Measurements from ENCODE around the gene FBLN2. TPM values are rescaled to one million over a fixed set of nuclear protein-coding genes. Genes with fewer than 3 reads are reported as not detected.

Gene FBLN2
- polyA plus RNA-seq, 1 of the 3 experiments (the other 2 are of a cell fraction): 5.2 TPM

DNA sequence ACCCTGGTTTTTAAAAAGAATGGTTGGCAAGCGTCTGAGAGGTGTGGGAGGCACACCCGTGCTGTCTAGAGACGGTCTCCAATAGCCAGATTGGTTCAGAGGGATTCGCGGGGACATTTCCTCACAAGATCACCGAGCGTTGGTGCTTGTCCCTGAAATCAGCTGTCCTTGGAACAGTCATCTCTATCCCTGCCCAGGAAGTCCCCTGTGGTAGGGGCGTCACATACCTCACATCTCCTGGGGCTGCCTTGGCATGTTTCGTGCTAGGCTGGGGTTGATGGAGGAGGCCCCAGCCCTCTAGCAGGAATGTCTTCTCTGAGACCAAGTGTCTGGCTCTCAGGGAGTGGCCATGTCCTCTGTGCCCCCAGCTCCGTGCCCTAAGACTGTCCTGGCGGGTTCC is 6.8 kb downstream of the FBLN2 start:
- Histone ChIP-seq H3K4me1 (ENCODE audit: control insufficient read depth in 1 of 2, insufficient read depth in 2 of 2, low read depth in 1 of 2, low read length in 1 of 2) (peaks cover 0 to 22% of the 10 kb centered on the region in 2 experiments; a peak in 1 of 4 replicates), H4K20me1 (ENCODE audit: insufficient read depth) (no peaks in the 10 kb centered on the region), H3K4me2 (no peak overlapping the region), H3F3A (replicated peaks; ENCODE audit: insufficient read depth) (no peaks in the 10 kb centered on the region), H3K27me3 (ENCODE audit: insufficient read depth) (no peaks in the 10 kb centered on the region), H3K79me2 (ENCODE audit: insufficient read depth) (no peaks in the 10 kb centered on the region), H3K4me3 (ENCODE audit: low read depth in 2 of 2, low read length in 1 of 2) (no peak overlapping the region), H2AFZ (ENCODE audit: low read depth) (no peak overlapping the region), H3K27ac (ENCODE audit: low read depth in 2 of 2, low read length in 1 of 2) (no peak overlapping the region), H3K9me3 (no peaks in the 10 kb centered on the region), H3K36me3 (replicated peaks in 1 of 2; ENCODE audit: control insufficient read depth in 1 of 2, insufficient read depth in 2 of 2, low read length in 1 of 2) (no peaks in the 10 kb centered on the region), H3K9me2 (no peaks in the 10 kb centered on the region), H3K9ac (no peak overlapping the region)
- no peak for DNase-seq
- ChIA-PET CTCF (interaction anchor here (0.6 to 2.5 kb wide), 3 partner anchors 60 to 95 kb away, joined by 3 to 7 read pairs (median 4); no protein-coding TSS in a partner anchor), POLR2A (no interaction called here)
- TF ChIP-seq MEF2A (IDR thresholded peaks at IDR 0.05; ENCODE audit: borderline replicate concordance, low read depth) (no peak), EP300 (IDR thresholded peaks at IDR 0.05; ENCODE audit: borderline replicate concordance in 1 of 2, low read depth in 1 of 2, low read length in 1 of 2) (no peak), TAF1 (IDR thresholded peaks at IDR 0.05; ENCODE audit: borderline replicate concordance, low read depth, low read length) (no peak), ELF1 (IDR thresholded peaks at IDR 0.05) (no peak), CHD2 (IDR thresholded peaks at IDR 0.05; ENCODE audit: low read length, partially characterized antibody) (no peak), FOSL2 (IDR thresholded peaks at IDR 0.05; ENCODE audit: borderline replicate concordance, low read depth) (no peak), NRF1 (IDR thresholded peaks at IDR 0.05; ENCODE audit: low read depth, low read length) (no peak)
- TF ChIP-seq, protein P1, sequence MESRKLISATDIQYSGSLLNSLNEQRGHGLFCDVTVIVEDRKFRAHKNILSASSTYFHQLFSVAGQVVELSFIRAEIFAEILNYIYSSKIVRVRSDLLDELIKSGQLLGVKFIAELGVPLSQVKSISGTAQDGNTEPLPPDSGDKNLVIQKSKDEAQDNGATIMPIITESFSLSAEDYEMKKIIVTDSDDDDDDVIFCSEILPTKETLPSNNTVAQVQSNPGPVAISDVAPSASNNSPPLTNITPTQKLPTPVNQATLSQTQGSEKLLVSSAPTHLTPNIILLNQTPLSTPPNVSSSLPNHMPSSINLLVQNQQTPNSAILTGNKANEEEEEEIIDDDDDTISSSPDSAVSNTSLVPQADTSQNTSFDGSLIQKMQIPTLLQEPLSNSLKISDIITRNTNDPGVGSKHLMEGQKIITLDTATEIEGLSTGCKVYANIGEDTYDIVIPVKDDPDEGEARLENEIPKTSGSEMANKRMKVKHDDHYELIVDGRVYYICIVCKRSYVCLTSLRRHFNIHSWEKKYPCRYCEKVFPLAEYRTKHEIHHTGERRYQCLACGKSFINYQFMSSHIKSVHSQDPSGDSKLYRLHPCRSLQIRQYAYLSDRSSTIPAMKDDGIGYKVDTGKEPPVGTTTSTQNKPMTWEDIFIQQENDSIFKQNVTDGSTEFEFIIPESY (IDR thresholded peaks at IDR 0.05; ENCODE audit: borderline replicate concordance, low read depth): no peak
- TF ChIP-seq, protein P2, sequence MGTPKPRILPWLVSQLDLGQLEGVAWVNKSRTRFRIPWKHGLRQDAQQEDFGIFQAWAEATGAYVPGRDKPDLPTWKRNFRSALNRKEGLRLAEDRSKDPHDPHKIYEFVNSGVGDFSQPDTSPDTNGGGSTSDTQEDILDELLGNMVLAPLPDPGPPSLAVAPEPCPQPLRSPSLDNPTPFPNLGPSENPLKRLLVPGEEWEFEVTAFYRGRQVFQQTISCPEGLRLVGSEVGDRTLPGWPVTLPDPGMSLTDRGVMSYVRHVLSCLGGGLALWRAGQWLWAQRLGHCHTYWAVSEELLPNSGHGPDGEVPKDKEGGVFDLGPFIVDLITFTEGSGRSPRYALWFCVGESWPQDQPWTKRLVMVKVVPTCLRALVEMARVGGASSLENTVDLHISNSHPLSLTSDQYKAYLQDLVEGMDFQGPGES (IDR thresholded peaks at IDR 0.05; ENCODE audit: low read depth, low read length): no peak
- TF ChIP-seq, protein P3, sequence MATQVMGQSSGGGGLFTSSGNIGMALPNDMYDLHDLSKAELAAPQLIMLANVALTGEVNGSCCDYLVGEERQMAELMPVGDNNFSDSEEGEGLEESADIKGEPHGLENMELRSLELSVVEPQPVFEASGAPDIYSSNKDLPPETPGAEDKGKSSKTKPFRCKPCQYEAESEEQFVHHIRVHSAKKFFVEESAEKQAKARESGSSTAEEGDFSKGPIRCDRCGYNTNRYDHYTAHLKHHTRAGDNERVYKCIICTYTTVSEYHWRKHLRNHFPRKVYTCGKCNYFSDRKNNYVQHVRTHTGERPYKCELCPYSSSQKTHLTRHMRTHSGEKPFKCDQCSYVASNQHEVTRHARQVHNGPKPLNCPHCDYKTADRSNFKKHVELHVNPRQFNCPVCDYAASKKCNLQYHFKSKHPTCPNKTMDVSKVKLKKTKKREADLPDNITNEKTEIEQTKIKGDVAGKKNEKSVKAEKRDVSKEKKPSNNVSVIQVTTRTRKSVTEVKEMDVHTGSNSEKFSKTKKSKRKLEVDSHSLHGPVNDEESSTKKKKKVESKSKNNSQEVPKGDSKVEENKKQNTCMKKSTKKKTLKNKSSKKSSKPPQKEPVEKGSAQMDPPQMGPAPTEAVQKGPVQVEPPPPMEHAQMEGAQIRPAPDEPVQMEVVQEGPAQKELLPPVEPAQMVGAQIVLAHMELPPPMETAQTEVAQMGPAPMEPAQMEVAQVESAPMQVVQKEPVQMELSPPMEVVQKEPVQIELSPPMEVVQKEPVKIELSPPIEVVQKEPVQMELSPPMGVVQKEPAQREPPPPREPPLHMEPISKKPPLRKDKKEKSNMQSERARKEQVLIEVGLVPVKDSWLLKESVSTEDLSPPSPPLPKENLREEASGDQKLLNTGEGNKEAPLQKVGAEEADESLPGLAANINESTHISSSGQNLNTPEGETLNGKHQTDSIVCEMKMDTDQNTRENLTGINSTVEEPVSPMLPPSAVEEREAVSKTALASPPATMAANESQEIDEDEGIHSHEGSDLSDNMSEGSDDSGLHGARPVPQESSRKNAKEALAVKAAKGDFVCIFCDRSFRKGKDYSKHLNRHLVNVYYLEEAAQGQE (IDR thresholded peaks at IDR 0.05; ENCODE audit: low read depth, low read length): no peak
- 83% methylated on average over 4 of the region's 11 CpGs for WGBS (ENCODE audit: low lambda C conversion rate)

Measured in SK-N-SH (cell line).